Neural cell (in vitro differentiated cells): ENCODE results near the gene SETD4. TPM values are rescaled to one million over a fixed set of nuclear protein-coding genes. Genes with fewer than 3 reads are reported as not detected.

ENCODE experiments used
- H2AFZ ChIP-seq: fragments of 200-600, 300-800 bp; sonication (generic), shearing (Covaris generic); 2 replicates; pipeline ENCODE4 v1.6.0; 2014; ENCODE audit warnings: low read depth, mild to moderate bottlenecking, antibody characterized with exemption, low read length, moderate library complexity
- H3F3A ChIP-seq: fragments of 200-600 bp; shearing (Covaris generic); 2 replicates; pipeline ENCODE4 v1.6.1; 2016; ENCODE audit warnings: mild to moderate bottlenecking, moderate library complexity, mixed read lengths, antibody characterized with exemption, low read length; ENCODE audit not compliant: insufficient read depth, poor library complexity, severe bottlenecking
- H3K27ac ChIP-seq: fragments of 200-600, 300-800 bp; sonication (generic), shearing (Covaris generic); 2 replicates; pipeline ENCODE4 v1.5.1; 2014; ENCODE audit warnings: mild to moderate bottlenecking, low read length, moderate library complexity
- H3K27me3 ChIP-seq: fragments of 300-800, 200-600 bp; sonication (generic), shearing (Covaris generic); 2 replicates; pipeline ENCODE4 v1.6.0; 2014; ENCODE audit warnings: mild to moderate bottlenecking, low read depth, low read length, moderate library complexity; ENCODE audit not compliant: insufficient read depth
- H3K36me3 ChIP-seq: fragments of 300-800, 200-600 bp; sonication (generic), shearing (Covaris generic); 2 replicates; pipeline ENCODE4 v1.5.1; 2014; ENCODE audit warnings: mild to moderate bottlenecking, antibody characterized with exemption, low read length, moderate library complexity; ENCODE audit not compliant: insufficient read depth
- H3K4me2 ChIP-seq: fragments of 300-800, 200-600 bp; sonication (generic), shearing (Covaris generic); 2 replicates; pipeline ENCODE4 v1.6.0; 2014; ENCODE audit warnings: mild to moderate bottlenecking, low read length
- H3K4me3 ChIP-seq: fragments of 300-800, 200-600 bp; sonication (generic), shearing (Covaris generic); 2 replicates; pipeline ENCODE4 v1.5.1; 2014; ENCODE audit warnings: mild to moderate bottlenecking, low read length, moderate library complexity
- H3K79me2 ChIP-seq: fragments of 200-600 bp; shearing (Covaris generic); replicated peaks from 2 replicates; pipeline ENCODE4 v1.6.0; 2014; ENCODE audit warnings: mild to moderate bottlenecking, low read length, moderate library complexity; ENCODE audit not compliant: insufficient read depth
- H3K9ac ChIP-seq: fragments of 300-800, 200-600 bp; sonication (generic), shearing (Covaris generic); 2 replicates; pipeline ENCODE4 v1.6.1; 2016; ENCODE audit warnings: mild to moderate bottlenecking, low read length, mixed read lengths
- H3K9me2 ChIP-seq: fragments of 200-600 bp; shearing (Covaris generic); 2 replicates; pipeline ENCODE4 v1.6.1; 2016; ENCODE audit warnings: mild to moderate bottlenecking, low read length, mixed read lengths; ENCODE audit not compliant: insufficient read depth
- H3K9me3 ChIP-seq: fragments of 200-600, 300-800 bp; sonication (generic), shearing (Covaris generic); 2 replicates; pipeline ENCODE4 v1.6.1; 2016; ENCODE audit warnings: mild to moderate bottlenecking, mixed run types, low read length, moderate library complexity, mixed read lengths
- H4K20me1 ChIP-seq: fragments of 200-600 bp; shearing (Covaris generic); 2 replicates; pipeline ENCODE4 v1.6.1; 2016; ENCODE audit warnings: mild to moderate bottlenecking, mixed run types; ENCODE audit not compliant: insufficient read depth
- CTCF ChIP-seq: fragments of 450-650 bp; IDR thresholded peaks from 2 replicates; pipeline ENCODE4 v1.5.1; 2014; ENCODE audit warnings: antibody characterized with exemption, mild to moderate bottlenecking, moderate library complexity; ENCODE audit not compliant: poor library complexity, severe bottlenecking
- EP300 ChIP-seq: fragments of 450-650 bp; conservative IDR thresholded peaks from 2 replicates; pipeline ENCODE4 v1.6.1; 2014; ENCODE audit warnings: antibody characterized with exemption, mild to moderate bottlenecking, moderate library complexity; ENCODE audit not compliant: poor library complexity, severe bottlenecking
- EZH2 ChIP-seq: fragments of 200-600, 300-800 bp; shearing (Covaris generic), sonication (generic); IDR thresholded peaks from 2 replicates; pipeline ENCODE4 v1.6.1; 2014; ENCODE audit warnings: antibody characterized with exemption, low read length, borderline replicate concordance, mild to moderate bottlenecking; ENCODE audit not compliant: insufficient read depth, poor library complexity, severe bottlenecking
- MXI1 ChIP-seq: fragments of 450-650 bp; conservative IDR thresholded peaks from 2 replicates; pipeline ENCODE4 v1.6.1; 2014; ENCODE audit warnings: antibody characterized with exemption, mild to moderate bottlenecking; ENCODE audit not compliant: poor library complexity, severe bottlenecking
- POLR2AphosphoS5 ChIP-seq: IDR thresholded peaks from 2 replicates; pipeline ENCODE4 v1.6.1; 2012
- RAD21 ChIP-seq: fragments of 450-650 bp; conservative IDR thresholded peaks from 2 replicates; pipeline ENCODE4 v1.6.1; 2014; ENCODE audit warnings: antibody characterized with exemption, mild to moderate bottlenecking, moderate library complexity
- REST ChIP-seq: IDR thresholded peaks from 2 replicates; pipeline ENCODE4 v1.6.1; 2012; ENCODE audit warnings: borderline replicate concordance
- SMC3 ChIP-seq: fragments of 450-650 bp; conservative IDR thresholded peaks from 2 replicates; pipeline ENCODE4 v1.6.1; 2014; ENCODE audit warnings: antibody characterized with exemption, mild to moderate bottlenecking, moderate library complexity; ENCODE audit not compliant: poor library complexity
- TAF1 ChIP-seq: IDR thresholded peaks from 2 replicates; pipeline ENCODE4 v1.6.1; 2012; ENCODE audit warnings: low read depth
- polyA plus RNA-seq: library from polyadenylated mRNA; depleted of rRNA; stranded (reverse); fragments of >200 nt; gene quantifications from 2 replicates; pipeline ENCODE4 v1.2.3, GENCODE V29; 2014

Gene SETD4
- polyA plus RNA-seq, 1 donor from 2014 or later: 64.4 TPM

- Histone ChIP-seq H3K79me2 (peaks cover 21% of the 10 kb centered on the region), H3K4me3 (peak overlapping the region; percentile 88), H3F3A (no peaks in the 10 kb centered on the region), H3K27ac (peak overlapping the region; percentile 84), H3K27me3 (no peaks in the 10 kb centered on the region), H3K9me2 (no peaks in the 10 kb centered on the region), H4K20me1 (no peaks in the 10 kb centered on the region), H3K4me2 (peak overlapping the region; percentile 36), H2AFZ (peak overlapping the region; percentile 96), H3K36me3 (peaks cover 5% of the 10 kb centered on the region), H3K9me3 (no peaks in the 10 kb centered on the region), H3K9ac (peak overlapping the region; percentile 83)
- TF ChIP-seq SMC3: no peak
- no peak for TF ChIP-seq TAF1
- no peak for TF ChIP-seq REST
- TF ChIP-seq POLR2AphosphoS5: no peak
- no peak for TF ChIP-seq EP300
- no peak for TF ChIP-seq MXI1
- no peak for TF ChIP-seq RAD21
- no peak for TF ChIP-seq EZH2
- TF ChIP-seq CTCF: no peak
These were observed 535 bp downstream of the SETD4 start for GRCh38 chr21:36059823-36060158.

GRCh38 chr21:36055551-36055950 lies 4.8 kb downstream of the SETD4 start:
- H3K79me2 ChIP-seq: peaks cover 21% of the 10 kb centered on the region
- H2AFZ ChIP-seq: no peak overlapping the region
- TF ChIP-seq RAD21 (no peak), MXI1 (no peak), EZH2 (no peak), SMC3 (no peak), EP300 (no peak), REST (no peak), CTCF (no peak), TAF1 (no peak), POLR2AphosphoS5 (no peak)
- no peaks in the 10 kb centered on the region for H3K9me3 ChIP-seq
- no peak overlapping the region for H3K4me2 ChIP-seq
- H3K27me3 ChIP-seq: no peaks in the 10 kb centered on the region
- no peaks in the 10 kb centered on the region for H3K9me2 ChIP-seq
- H3K4me3 ChIP-seq: no peak overlapping the region
- no peaks in the 10 kb centered on the region for H4K20me1 ChIP-seq
- H3K36me3 ChIP-seq: peaks cover 5% of the 10 kb centered on the region
- no peak overlapping the region for H3K9ac ChIP-seq
- no peaks in the 10 kb centered on the region for H3F3A ChIP-seq
- no peak overlapping the region for H3K27ac ChIP-seq
